Occipital lobe (tissue), 2 donors: ENCODE measurements around the gene TLK2. TPM values are rescaled to one million over a fixed set of nuclear protein-coding genes. Genes with fewer than 3 reads are reported as not detected.
"Not testable (repeated sequence)": the region's sequence is repeated elsewhere in the genome, so short reads cannot be mapped to it uniquely, and the experiment has no call there.

Experiments
- DNase-seq: peaks from one replicate; lab custom pipeline; 2025; lab: John Stamatoyannopoulos, UW
- total RNA-seq: library from RNA; depleted of rRNA; stranded (reverse); fragments of >200 nt; gene quantifications from one replicate; pipeline ENCODE4 v1.2.3, GENCODE V29; 2014

Gene TLK2
- total RNA-seq, 1 donor from 2014 or later, result 63.5 TPM

DNA sequence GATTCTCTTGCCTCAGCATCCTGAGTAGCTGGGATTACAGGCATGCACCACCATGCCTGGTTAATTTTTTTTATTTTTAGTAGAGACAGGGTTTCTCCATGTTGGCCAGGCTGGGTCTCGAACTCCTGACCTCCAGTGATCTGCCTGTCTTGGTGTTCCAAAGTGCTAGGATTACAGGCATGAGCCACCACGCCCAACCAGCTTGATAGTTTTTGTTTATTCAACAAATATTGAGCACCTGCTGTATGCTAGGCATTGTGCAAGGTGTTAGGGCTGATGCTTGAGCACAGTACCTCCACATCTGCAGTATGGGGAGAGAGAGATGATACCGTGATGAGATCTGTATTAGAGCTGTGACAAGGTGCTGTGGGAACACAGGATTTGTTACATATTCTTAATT, 3.9 kb downstream of the TLK2 start:
- DNase-seq, result not testable (repeated sequence)

DNA sequence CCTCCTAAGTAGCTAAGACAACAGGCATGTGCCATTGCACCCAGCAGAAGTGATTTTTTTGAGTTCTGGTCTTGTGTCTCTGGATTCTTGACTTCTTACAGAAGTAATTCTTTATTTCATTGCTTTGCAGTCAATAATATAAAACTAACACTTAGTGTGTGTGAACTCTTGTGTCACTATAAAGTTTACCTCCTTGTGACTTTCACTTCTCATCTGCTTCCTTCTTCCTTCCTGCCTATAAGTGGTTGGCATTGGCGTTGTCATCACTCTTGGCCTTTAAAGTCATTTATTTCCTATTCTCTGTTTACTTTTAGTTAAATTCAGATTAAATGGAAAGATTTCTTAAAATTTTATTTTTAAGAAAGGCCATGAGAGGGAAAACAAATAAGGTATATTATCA, 12.4 kb downstream of the TLK2 start:
- not testable (repeated sequence) for DNase-seq

DNA sequence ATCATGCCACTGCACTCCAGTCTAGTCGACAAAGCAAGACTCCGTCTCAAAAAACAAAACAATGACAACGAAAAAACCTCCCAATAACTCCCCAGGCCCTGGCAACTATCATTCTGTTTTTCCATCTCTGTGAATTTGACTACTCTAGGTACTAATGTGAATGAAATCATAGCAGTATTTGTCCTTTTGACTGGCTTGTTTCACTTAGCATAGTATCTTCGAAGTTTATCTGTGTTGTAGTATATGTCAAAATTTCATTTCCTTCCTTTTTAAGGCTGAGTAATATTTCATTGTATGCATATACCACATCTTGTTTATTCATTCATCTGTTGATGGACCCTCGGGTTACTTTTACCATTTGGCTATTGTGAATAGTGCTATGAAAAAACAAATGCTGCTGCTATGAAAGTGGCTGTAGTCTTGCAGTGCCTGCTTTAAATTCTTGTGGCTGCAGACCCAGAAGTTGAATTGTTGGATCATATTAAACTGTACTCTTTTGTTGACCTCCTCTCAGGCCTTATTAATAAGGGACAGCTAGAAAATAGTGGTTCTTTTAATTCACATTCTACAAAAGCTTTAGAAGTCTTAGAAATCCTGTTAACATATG, 14.5 kb downstream of the TLK2 start:
- DNase-seq, result not testable (repeated sequence)

DNA sequence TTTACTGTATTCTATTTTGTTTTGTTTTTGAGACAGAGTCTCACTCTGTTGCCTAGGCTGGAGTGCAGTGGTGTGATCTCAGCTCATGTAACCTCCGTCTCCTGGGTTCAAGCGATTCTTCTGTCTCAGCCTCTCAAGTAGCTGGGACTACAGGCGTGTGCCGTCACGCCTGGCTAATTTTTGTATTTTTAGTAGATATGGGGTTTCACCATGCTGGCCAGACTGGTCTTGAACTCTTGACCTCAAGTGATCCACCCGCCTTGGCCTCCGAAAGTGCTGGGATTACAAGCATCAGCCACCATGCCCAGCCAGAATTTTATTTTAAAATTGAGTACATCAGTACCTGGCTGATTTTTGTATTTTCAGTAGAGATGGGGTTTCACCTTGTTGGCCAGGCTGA, 15.4 kb downstream of the TLK2 start:
- not testable (repeated sequence) for DNase-seq

DNA sequence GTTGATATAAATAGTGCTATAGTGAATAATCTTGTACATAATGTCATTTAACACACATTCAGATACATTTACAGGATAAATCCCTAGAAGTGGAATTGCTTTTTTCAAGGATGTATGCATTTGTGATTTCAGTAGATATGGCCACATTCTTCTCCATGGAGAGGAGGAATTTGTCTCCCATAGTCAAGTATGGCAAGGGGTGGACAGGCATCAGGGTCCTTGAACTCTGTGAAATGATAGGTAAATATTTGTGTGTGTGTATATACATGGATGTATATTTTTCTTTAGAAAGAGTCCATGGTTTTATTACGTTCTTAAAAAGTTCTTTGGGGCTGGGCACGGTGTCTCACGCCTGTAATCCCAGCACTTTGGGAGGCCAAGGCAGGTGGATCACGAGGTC, 17.7 kb downstream of the TLK2 start:
- DNase-seq, result not testable (repeated sequence)

DNA sequence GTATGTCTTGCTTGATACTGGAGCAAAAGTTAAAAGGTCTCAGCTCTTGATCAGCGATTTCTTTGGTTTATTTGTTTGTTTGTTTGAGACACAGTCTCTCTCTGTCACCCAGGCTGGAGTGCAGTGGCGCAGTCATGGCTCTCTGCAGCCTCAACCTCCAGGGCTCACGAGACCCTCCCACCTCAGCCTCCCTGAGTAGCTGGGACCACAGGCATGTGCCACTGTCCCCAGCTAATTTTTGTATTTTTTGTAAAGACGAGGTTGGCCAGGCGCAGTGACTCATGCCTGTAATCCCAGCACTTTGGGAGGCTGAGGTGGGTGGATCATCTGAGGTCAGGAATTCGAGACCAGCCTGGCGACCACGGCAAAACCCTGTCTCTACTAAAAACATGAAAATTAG, 20.2 kb downstream of the TLK2 start:
- not testable (repeated sequence) for DNase-seq

DNA sequence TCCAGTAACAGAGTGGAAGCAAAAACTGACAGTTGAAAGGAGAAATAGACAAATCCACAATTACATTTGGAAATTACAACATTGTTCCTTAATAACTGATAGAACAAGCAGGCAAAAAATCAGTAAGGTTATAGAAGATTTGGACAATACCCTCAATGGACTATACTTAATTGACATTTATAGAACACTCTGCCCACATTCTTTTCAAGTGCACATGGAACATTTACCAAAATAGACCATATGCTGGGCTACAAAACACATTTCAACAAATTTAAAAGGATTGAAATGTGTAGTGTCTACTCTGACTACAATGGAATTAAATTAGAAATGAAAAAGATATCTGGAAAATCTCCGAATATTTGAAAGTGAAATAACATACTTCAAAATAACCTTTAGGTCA, 21.8 kb downstream of the TLK2 start:
- not testable (repeated sequence) for DNase-seq

DNA sequence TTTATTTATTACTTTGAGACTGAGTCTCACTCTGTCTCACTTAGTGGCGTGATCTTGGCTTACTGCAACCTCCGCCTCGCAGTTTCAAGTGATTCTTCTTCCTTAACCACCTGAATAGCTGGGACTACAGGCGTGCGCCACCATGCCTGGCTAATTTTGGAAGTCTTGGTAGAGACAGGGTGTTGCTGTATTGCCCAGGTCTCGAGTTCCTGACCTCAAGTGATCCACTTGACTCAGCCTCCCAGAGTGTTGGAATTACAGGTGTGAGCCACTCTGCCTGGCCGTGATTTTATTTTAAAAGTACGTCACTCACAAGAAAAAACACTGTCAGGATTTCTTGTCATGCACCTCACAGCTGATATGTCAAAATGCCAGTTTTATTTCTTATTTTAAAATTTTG, 26.2 kb downstream of the TLK2 start:
- DNase-seq, result not testable (repeated sequence)

DNA sequence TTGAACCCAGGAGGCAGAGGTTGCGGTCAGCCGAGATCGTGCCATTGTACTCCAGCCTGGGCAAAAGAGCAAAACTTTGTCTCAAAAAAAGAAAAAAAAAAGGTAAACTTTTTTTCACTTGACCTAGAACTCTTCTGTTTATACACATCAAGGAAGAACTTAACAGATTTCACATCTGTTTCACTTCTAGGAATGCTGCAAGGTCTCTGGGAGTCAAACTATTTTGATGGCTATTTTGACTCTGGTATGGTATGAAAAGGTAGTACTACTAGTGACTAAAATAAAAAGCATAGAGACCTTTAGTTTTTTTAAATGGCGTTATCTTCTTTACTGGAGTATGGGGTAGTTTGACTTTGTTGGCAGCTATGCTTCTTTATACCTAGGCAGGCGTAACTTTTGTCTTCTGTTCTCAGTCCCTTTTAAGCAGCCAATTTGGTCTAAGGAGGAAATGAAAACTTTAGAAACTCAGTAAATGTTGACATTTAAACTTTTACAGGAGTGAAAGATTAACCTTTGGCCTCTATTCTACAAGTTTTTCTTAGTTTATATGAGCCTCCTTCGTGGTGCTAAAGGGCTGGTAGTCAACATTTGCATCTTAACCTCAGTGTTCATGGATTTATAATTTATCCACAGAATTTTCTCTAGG, 28.7 kb downstream of the TLK2 start:
- DNase-seq, result not testable (repeated sequence)

DNA sequence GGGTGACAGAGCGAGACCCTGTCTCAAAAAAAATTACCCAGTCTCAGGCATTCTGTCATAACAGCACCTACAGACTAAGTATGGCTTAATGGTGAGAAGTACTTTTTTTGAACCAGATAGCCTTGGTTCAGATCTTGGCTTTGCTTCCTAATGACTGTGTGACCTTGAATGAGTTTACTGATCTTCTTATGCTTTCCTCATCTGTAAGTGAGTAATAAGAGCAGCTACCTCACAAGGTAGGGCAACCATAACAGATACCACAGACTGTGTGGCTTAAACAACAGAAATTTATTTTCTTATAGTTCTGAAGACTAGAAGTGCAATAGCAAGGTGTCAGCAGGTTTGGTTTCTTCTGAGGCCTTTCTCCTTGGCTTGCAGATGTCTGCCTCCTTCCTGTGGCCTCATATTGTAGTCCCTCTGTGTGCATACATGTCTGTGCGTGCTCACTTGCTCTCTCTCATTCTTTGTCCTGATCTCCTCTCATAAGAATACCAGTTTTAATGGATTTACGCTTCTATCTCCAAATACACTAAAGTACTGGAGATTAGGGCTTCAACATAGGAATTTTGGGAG, 31.7 kb downstream of the TLK2 start:
- DNase-seq, result not testable (repeated sequence)

DNA sequence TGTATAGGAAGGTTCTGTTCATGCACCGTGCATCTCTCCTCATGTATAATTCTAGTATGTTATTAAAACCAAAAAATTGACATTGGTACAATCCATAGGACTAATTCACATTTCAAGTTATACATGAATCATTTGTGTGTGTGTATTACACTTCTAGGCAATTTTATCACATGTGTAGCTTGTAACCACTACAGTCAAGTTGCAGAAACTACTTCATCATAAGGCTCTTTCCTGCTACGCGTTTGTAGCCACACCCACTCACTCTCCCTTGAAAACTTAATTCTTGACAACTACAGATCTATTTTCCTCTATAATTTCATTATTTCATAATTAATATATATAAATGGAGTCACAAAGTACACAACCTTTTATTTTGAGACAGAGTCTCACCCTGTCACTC, 32.4 kb downstream of the TLK2 start:
- not testable (repeated sequence) for DNase-seq

DNA sequence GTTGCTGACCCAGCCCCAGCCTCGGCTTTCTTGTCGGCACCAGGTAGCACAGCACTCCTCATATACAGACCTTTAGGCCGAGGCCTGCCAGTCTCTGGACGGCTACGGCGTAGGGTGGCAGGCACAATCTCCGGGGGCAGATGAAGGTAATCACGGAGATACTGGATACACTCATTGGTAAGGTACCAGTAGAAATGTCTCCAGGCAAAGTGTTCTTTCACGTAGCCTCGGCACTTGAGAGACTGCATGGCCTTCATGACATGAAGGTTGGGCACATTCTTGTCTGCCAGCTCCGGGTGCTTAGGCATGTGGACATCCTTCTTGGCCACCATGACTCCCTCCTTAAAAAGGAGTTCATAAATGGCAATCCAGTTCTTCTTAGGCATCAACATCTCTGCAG, 37.8 kb downstream of the TLK2 start:
- DNase-seq, result not testable (repeated sequence)

DNA sequence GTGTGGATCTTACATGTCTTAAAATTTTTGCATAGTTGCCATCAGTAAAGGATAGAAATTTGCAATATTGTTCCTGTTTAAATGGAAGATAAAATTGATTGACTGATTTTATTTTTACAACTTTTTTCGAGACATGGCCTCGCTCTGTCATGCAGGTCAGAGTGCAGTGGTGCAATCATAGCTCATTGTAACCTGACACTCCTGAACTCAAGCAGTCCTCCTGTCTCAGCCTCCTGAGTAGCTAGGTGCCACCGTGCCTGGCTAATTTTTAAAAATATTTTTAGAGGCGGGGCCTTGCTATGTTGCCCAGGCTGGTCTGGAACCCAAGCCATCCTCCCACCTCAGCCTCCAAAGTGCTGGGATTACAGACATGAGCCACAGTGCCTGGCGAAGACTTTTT, 42.7 kb downstream of the TLK2 start:
- not testable (repeated sequence) for DNase-seq

DNA sequence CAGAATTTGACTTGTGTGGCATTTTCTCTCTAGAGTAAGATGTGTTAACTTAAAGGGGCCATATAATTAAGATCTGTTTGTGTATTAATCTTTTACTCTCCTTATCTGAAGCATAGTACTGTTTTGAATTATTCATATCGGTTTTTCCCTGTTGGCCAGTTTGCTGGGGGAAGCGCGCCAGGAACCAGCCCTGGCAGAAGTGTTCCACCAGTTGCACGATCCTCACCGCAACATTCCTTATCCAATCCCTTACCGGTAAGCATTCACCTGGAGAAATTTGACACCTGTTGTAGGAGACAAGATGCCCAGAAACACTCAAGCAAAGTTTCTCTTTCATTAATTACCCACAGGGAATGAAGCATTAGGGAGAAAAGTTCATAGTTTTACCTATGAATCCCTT, 45.5 kb downstream of the TLK2 start:
- not testable (repeated sequence) for DNase-seq

DNA sequence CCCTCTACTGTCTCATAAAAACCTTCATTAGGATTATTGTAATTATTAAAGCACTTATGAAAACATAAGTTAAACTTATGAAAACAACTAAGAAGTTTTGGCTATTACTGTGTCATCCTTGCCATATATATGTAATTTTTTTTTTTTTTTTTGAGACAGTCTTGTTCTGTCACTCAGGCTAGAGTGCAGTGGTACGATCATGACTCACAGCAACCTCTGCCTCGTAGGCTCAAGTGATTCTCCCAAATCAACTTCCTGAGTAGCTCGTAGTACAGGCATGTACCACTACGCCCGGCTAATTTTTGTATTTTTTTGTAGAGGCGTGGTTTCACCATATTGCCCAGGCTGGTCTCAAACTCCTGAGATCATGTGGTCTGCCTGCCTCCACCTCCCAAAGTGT, 46.7 kb downstream of the TLK2 start:
- not testable (repeated sequence) for DNase-seq

DNA sequence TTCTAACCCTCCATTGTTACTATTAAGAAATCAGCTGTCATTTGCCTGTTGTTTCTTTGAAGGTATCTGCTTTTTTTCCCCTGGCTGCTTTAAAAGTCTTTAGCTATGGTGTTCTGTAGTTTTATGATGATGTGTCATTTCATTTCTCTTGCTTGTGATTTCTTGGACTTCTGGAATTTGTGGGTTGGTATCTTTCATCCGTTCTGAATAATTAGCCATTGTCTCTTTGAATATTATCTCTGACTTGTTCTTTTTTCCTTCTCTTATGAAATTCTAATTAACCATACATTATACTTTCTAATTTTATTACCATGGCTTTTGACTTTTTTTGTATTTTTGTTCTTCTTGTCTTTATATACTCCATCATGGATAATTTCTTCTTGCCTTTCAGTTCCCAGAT, 52.3 kb downstream of the TLK2 start:
- DNase-seq, result not testable (repeated sequence)

DNA sequence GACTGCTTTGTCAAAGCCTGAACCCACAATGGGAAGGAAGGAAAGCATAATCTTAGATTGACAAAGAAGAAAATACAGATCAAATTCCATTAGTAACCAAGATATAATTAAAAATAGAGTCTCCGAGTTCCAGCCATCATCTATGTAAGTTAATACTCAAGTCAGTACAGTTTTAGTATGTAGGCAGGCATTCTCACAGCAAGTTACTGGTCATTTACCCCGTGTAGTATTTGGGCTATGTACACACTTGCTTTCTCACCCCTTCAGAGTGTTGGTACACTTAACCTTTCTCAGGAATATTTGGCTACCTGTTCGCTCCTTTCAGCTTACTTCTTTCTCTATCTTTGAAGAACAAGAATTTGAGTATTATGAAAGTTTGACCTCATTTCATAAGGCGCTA, 57.9 kb downstream of the TLK2 start:
- DNase-seq, result not testable (repeated sequence)

DNA sequence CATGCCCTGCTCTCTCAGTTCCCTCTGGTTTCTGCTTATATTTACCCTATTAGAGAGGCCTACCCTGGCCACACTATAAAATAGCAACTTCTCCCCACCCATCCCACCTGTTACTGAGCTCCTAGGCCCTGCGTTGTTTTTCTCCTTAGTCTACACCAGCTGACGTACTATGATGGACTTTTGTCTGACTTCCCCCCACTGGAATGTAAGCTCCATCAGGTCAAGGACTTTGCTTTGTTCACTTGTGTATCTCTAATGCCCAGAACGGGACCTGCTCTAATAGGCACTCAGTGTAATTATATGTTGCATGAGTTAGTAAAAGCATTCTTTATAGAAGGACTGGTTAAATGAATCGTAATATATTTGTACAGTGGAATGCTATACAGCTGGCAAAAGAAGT, 62.4 kb downstream of the TLK2 start:
- DNase-seq, result not testable (repeated sequence)

DNA sequence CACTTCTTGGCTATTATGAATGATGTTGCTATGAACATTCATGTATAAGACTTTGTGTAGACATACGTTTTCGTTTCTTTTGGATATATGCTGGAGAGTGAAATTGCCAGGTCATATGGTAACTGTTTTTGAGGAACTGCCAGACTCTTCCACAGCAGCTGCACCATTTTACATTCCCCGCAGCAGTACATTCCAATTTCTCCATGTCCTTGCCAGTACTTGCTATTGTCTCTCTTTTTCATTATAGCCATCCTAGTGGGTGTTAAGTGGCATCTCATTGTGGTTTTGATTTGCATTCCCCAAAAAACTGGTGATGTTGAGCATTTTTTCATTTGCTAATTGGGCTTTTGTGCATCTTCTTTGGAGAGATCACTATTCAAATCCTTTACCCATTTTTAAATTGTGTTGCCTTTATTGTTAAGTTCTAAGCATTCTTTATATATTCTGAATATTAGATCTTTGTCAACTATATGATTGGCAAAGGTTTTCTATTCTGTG, 64.7 kb downstream of the TLK2 start:
- DNase-seq, result not testable (repeated sequence)

DNA sequence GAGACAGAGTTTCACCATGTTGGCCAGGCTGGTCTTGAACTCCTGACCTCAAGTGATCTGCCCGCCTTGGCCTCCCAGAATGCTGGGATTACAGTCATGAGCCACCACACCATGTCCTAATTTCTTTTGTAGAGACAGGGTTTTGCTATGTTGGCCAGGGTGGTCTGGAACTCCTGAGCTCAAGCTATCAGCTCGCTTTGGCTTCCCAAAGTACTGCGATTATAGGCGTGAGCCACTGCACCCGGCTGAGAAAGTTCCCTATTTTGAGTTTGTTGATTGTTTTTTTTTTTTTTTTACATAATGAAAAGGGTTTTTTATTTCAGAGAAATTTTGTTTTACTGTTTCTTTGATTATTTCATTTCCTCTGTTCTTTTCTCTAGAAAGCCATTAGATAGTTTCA, 67.4 kb downstream of the TLK2 start:
- DNase-seq, result not testable (repeated sequence)

DNA sequence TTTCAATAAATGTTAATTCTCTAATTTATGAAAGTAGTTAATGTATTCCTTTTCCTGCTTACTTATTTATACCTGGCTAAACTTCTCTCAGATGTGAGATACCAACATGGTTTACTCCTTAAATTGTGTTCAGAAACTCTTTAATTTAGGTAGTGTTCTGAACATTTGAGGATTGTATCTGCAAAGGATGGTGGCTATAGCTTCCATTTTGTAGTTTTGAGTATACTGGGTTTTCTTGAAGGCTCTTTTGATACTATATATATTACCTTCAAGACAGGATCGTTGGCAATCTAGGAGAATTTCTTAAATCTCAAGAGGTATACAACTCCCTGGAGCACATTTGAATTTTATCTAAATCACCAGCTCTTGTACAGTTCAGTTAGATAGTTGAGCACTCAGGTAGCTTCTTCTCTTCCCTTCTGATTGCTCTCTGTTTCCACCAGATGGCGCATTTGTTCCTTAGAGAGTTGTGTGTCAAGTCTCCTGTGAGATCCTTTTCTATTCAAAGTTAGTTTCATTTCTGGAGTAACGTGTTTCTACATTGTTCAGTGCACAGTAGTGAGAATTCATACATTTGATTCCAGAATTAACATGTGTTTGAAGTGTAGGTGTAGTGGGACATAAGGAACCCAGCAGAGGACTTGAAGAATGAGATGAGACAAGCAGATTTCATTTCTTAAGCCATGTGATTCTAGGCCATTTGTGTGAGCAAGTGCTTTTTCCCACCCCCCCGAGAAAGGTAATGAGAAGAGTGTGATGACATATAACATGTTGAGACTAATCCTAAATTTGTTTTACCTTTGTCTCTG, 74.4 kb downstream of the TLK2 start:
- peak; percentile 4 for DNase-seq

DNA sequence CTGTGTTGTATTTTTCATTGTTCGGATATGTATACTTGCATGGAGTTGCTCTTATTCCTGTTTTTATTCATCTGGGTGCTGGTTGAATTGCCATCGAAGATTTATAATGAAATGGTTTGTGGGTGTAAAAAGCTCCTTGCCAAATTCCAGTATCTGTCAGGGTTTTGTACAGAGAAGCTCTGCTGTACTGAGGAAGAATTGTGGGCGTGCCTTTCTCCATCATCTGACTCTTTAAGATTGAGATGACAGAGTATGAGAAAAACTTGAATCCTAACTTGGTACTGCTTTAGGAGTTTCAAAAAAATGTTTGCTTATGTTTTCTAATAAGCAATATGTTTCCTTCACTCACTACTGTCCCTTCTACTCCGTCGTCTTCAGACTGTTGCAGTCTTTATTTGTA, 78.9 kb downstream of the TLK2 start:
- not testable (repeated sequence) for DNase-seq
